NCI-H446 treated with DMSO at 0.1 percent for 48 hours (cell line): ENCODE results near the gene PIGQ.

Experiments
- DNase-seq: peaks from one replicate; lab custom pipeline; 2025; lab: John Stamatoyannopoulos, UW

PIGQ gene

DNA sequence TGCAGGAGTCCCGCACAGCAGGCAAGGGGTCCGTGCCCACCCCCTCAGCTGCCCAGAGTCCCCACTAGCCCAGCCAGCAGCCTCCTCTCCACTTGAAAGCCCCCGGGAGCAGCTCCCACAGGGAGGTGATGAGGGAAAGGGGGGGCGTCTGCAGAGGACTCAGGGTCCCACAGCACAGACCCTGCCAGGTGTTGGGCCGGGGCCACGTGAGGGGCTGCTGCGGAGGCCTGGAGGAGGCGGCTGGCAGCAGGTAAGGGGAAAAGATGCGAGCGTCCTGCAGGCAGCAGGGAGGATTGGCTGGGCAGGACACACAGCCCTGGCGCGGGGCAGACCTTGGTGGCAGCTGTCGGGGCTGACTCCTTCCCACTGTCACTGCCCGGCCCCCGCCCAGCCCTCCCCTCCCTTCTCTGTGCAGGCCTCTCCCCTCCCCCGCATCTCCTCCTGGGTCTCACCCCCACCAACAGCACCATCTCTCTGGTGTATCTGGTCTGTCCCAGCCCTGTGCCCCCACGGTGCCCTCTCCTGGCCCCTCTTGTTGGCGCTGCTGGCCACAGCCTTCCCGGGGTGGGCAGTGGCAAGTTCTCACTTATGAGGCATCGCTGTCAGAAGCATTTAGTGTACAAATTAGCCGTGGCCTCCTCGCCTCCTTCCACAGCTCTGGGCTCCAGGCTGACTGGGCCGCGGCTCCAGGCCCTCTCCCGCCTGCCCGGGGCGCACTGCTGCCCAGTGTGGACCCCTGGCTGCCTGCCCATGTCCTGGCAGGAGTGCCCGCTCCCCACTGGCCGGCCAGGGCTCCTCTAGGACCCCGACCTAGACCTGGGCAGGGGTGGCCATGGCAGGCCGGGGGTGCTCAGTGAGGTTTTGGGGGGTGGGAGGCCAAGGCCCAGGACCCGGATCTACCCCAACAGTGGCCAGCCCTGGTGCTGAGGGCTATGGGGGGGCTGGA, 14.0 kb upstream of the PIGQ start:
- DNase-seq: no peak

- DNase-seq: no peak
These were observed 13.1 kb upstream of the PIGQ start for GRCh38 chr16:556474-557173.

GRCh38 chr16:557463-558297, 12.1 kb upstream of the PIGQ start:
- DNase-seq: no peak

DNA sequence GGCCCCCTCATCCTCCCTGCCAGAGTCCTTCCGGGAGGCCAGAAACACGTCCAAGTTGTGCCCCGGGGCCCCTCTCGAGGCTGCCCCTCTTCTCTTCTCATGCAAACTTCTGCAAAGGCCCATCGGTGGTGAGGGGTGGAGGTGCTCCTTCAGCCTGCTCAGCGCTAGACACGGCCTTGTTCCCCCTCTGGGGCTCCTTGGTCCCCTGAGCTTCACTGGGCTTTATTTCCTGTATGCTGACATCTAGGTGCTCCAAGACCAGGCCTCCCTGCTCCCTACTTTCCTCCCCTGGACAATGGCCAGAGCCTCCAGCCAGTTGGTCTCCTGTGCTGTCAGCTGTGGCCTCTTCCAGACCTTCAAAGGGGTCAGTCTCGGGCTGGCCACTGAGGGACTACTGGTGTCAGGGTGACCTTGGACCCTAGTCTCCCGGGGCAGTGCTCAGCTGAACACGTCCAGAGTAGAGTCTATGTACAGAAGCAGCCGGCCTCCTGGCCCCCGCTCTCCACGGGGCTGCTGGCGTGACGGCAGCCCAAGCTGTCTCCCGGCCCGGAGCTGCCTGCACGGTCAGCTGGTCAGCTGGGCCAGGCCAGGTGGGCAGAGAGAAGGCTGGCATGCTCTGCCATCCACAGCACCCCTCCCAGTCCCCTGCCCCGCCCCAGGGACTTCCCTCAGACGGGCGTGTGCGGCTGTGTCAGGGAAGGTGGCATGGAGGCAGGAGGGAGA, 11.3 kb upstream of the PIGQ start:
- no peak for DNase-seq

DNA sequence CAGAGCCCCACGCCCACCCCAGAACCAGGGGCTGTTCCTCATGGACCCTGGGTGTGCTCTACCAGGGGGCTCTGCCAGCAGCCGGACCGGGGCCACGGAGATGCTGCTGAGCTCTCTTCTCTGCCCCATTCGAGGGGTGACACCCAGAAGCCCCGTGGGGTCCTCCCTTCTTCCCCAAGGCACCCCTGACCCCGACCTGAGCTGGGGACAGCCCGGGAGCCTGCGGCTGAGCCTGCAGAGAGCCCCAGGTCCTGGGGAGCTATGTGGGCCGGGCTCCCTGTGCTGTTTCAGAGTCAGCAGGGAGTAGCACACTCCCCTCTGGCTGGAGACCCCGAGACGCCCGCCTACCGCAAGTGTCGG, 10.8 kb upstream of the PIGQ start:
- DNase-seq: no peak

GRCh38 chr16:559411-560203, 10.2 kb upstream of the PIGQ start:
- DNase-seq: no peak

DNA sequence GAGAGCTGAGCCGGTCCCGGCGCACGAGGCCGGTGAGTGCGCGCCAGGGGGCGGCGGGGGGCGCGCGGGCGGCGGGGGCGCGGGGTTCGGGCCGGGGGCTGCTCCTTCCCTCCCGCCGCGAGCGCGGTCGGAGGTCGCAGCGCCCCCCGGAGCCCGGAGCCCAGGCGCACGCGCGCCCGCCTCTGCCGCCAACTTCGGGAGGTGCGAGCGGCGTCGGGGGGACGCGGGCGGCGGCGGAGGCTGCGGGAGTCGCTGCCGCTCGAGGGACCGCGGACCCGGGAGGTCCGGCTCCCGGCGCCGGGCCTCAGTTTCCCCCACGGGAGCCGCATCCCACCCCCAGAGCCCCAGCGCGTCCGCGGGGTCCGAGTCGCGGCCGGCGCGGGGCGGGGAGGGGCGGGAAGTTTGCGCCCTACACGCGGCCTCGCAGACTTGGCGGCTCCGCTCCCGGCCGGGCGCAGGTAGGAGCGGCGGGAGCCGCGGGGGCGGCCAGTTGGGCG, 9.5 kb upstream of the PIGQ start, which contains the start of gene PRR35:
Gene PRR35, plus strand, starts transcription at position 191 of the 497 bp plus-strand sequence. CDS start 2,901 bp downstream, outside the sequence.
- no peak for DNase-seq

GRCh38 chr16:560701-561412, 8.9 kb upstream of the PIGQ start:
- no peak for DNase-seq

GRCh38 chr16:561413-561794, 8.4 kb upstream of the PIGQ start:
- no peak for DNase-seq

DNA sequence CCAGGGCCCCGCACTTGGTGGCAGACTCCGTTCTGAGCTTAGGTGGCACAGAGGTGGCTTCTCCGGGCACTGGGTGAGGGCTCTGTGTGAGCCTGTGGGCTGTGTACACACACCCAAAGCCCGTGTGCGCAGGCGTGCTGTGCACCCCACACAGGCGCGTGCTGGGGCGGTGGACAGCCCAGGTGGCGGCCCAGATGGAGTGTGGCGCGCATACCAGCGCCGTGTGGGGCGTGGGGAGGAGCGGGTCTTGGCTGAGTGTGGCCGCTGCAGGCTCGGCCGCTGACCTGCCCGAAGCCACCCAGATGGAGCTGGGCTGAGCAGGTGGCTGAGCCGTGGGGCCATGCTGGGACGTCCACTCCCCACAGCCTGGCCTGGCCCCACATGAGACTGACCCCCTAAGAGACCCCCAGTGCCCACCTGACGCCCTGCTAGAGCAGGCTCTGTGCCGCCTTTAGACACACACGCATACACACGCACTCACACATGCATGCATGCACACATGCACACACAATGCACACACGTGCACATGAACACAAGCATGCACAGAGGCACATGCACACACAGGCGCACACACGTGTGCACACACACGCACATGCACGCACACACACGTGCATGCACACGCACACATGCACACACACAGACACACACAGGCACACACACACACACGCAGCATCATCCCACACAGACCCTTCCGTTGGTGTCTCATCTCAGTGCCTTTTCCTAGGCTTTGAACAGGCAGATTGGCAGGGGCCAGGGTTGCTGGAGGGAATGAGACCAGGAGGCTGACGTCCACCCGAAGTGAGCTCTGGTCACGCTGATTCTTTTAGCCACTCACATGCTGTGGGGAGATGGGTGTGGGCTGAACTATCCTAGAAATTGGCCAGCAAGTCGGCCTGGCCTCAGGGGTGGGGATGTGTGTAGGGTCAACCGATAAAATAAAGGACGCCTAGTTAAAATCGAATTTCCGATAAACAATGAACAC, 7.5 kb upstream of the PIGQ start:
- DNase-seq: no peak

DNA sequence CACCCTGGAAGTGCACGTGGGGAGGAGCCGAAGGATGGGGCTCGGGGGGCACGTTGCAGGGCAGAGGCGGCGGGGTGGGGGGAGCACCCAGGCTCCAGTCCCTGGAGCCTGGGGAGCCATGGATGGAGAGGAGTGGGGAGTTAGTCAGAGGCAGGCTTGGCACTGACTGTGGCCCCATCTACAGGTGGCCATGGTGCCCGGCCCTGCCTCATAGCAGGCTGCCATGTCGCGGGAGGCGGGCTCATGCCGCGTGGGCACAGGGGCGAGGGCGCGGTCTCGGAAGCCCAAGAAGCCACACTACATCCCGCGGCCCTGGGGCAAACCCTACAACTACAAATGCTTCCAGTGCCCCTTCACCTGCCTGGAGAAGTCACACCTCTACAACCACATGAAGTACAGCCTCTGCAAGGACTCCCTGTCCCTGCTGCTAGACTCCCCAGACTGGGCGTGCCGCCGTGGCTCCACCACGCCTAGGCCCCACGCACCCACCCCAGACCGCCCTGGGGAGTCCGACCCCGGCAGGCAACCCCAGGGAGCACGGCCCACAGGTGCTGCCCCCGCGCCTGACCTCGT, 6.6 kb upstream of the PIGQ start:
- DNase-seq: no peak

DNA sequence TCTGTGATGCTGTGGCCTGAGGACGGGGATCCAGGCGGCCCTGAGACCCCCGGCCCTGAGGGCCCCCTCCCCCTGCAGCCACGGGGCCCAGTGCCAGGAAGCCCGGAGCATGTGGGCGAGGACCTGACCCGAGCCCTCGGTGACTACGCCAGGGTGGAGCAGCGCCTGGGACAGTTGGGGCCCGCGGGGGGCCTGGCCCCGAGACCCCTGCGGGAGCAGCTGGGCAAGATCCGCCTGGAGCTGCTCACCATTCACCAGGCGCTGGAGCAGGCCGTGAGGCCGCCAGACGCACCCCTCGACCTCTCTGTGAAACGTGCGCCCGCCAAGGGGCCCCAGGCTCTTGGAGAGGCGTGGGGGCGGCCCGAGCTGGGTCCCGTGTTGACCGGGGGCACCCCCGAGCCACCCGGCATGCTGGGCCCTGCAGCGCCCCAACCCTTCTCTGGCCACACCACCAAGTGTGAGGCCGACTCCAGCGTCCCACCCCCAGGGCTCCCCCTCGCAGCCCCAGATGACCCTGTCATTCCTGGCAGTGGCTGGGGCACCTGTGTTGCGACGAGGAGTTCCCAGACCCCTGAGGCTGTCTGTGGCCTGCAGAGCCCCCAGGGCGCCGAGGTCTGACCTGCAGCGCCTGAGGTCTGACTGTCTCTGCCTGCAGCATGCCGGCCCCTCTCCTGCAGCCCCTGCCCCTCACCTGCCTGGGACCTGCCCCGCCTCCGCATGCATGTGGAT, 4.9 kb upstream of the PIGQ start:
- no peak for DNase-seq

- DNase-seq: no peak
These were observed 4.1 kb upstream of the PIGQ start for GRCh38 chr16:565419-566330.

- no peak for DNase-seq
These were observed 3.0 kb upstream of the PIGQ start, which contains the start of gene NHLRC4 for GRCh38 chr16:566475-567372. Gene NHLRC4, plus strand, starts transcription at chr16:567005. Its CDS starts 1,043 bp downstream, at chr16:568048.
